GM12865 (cell line): ENCODE measurements around the gene ARNT2.

Source experiments
- DNase-seq: peaks from one replicate; pipeline ENCODE4 v3.0.0; 2010; ENCODE audit warnings: low read depth
- H3K4me3 ChIP-seq: 2 replicates; pipeline ENCODE4 v1.5.1; 2011; ENCODE audit warnings: mild to moderate bottlenecking, low read depth, low read length, control low read depth
- CTCF ChIP-seq: IDR thresholded peaks from 2 replicates; pipeline ENCODE4 v1.5.1; 2011; ENCODE audit warnings: low read length, control low read depth, low read depth, inconsistent platforms; ENCODE audit not compliant: insufficient read depth; ENCODE audit errors: missing control alignments

Gene ARNT2

DNA sequence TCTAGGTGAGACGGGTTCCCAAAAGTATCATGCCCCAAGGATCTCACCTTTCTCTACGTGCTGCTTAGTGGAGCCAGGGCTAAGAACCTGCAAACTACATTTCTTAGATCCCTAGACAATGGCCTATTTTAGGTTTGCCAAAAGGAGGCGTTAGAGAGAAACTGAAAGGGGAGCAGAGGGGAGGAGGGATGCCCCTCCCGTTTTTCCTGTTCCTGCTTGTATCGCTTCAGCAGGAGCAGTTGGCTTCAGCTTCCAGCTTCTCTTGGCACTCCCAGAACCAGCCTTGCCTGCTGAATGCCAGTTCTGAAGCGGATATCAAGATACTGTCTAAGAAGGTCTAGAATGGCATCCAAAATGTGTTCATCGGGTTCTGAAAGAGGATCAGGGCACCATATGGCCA is 232.5 kb downstream of the ARNT2 start:
- DNase-seq: no peak
- no peak for TF ChIP-seq CTCF
- no peak overlapping the region for H3K4me3 ChIP-seq

GRCh38 chr15:80637747-80638146 is 233.6 kb downstream of the ARNT2 start:
- no peak for DNase-seq
- H3K4me3 ChIP-seq: no peak overlapping the region
- TF ChIP-seq CTCF: no peak

DNA sequence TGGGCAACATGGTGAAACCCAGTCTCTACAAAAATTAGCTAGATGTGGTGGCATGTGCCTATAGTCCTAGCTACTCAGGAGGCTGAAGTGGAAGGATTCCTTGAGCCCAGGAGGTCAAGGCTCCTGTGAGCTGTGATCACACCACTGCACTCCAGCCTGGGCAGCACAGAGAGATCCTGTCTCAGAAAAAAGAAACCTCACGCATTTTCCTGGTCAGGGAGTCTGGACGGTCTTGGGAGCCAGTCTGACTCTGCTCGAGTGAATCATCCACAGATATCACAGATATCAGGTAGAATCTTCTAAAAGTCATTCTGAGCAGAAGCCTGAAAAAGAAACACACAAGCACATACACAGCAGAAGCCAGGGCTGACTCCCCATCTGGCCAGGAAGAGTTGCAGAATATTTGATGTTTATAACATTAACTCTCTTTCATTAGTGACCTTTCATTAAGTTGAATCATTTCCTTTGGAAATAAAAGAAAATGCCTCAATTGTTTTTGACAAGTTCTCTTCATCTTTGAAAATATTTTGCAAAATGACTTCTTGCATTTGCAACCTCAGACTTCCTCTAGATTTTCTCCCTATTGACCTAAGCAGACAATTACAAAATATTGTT is 234.5 kb downstream of the ARNT2 start:
- no peak for TF ChIP-seq CTCF
- H3K4me3 ChIP-seq: no peak overlapping the region
- DNase-seq: no peak

- no peak for TF ChIP-seq CTCF
- no peak overlapping the region for H3K4me3 ChIP-seq
- DNase-seq: no peak
Measured at GRCh38 chr15:80639168-80639555, 235.0 kb downstream of the ARNT2 start.

- DNase-seq: no peak
- no peak overlapping the region for H3K4me3 ChIP-seq
Measured at GRCh38 chr15:80640531-80641121, 236.4 kb downstream of the ARNT2 start.

GRCh38 chr15:80641384-80641783 is 237.2 kb downstream of the ARNT2 start:
- TF ChIP-seq CTCF: no peak
- DNase-seq: no peak

More at GRCh38 chr15:80640531-80641121, 236.4 kb downstream of the ARNT2 start:
- TF ChIP-seq CTCF: no peak

DNA sequence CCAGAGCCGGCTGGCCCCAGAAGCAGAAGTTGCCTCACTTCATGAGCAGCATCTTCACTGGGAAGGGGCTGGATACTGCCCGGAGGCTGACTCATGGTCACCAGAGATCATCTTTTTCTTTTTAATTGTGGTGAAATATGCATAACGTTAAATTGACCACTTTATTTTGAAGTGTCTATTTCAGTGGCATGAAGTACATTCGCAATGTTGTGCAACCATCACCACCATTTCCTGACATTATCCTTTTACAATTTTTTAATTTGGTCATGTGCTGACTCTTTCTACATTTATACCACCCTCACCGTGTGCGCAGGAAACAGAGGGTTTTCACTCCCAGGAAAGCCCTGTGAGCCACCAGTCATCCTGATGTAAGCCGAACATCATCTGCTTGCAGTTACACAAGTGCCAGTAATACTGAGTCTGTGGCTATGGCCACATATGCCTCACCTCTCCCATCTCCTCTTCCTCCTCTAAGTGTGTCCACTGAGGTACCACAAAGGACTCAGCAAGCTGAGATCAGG is 239.3 kb downstream of the ARNT2 start:
- no peak for TF ChIP-seq CTCF
- H3K4me3 ChIP-seq: no peak overlapping the region
- DNase-seq: no peak

More at GRCh38 chr15:80641384-80641783, 237.2 kb downstream of the ARNT2 start:
- H3K4me3 ChIP-seq: no peak overlapping the region
